HCT116 (cell line): ENCODE measurements around the gene EFCAB8. TPM values are rescaled to one million over a fixed set of nuclear protein-coding genes. Genes with fewer than 3 reads are reported as not detected.

Experiments used
- ATAC-seq: fragments of 200-7000 bp; cut with Tn5 transposase; 2 replicates; pipeline ENCODE4 v1.9.1; 2020; ENCODE audit warnings: mild to moderate bottlenecking, moderate library complexity
- BruUV-seq: library from RNA; stranded (reverse); fragments of 400-500 nt; replicated peaks from 2 replicates; lab custom pipeline; 2021; lab: Mats Ljungman, UMichigan
- CTCF ChIA-PET: fragments of 300-600 bp; sonication (Branson Sonifier 250); formaldehyde crosslinking; loops from one replicate; lab custom pipeline; 2021; ENCODE audit warnings: antibody characterized with exemption; lab: Charles Lee
- POLR2A ChIA-PET: fragments of 300-600, 350-600 bp; sonication (Branson Sonifier 250); formaldehyde crosslinking; loops from one replicate; lab custom pipeline; 2021; ENCODE audit warnings: antibody characterized with exemption; lab: Charles Lee
- RAD21 ChIA-PET, 2 experiments: fragments of 300-600 bp; sonication (Branson Sonifier 250); formaldehyde crosslinking; loops; one replicate each; lab custom pipeline; 2023; ENCODE audit warnings: low total read pairs in 2 of 2; ENCODE audit not compliant: uncharacterized antibody in 2 of 2, unreplicated experiment in 2 of 2, low non-redundant PET in 1 of 2; lab: Charles Lee
- DNase-seq: peaks from one replicate; pipeline ENCODE4 v3.0.0-alpha.2; 2010; ENCODE audit warnings: low read depth, low spot score
- H2AFZ ChIP-seq: fragments of 200-600 bp; shearing (Covaris generic), sonication (generic); 2 replicates; pipeline ENCODE4 v1.6.1; 2017; ENCODE audit warnings: low read depth, mixed run types, mixed read lengths, antibody characterized with exemption, low read length; ENCODE audit not compliant: poor library complexity, severe bottlenecking
- H3K27ac ChIP-seq: 2 replicates; pipeline ENCODE4 v1.5.1; 2012; ENCODE audit warnings: low read depth, low read length
- H3K27me3 ChIP-seq: fragments of 200-600 bp; sonication (generic); 2 replicates; pipeline ENCODE4 v1.6.1; 2016; ENCODE audit warnings: mixed run types, low read length, mixed read lengths; ENCODE audit not compliant: insufficient read depth
- H3K36me3 ChIP-seq, 2 experiments: fragments of 200-500 bp in 1 of 2; fragments of 200-600 bp in 1 of 2; sonication (Bioruptor generic) in 1 of 2; sonication (generic) in 1 of 2; 2 replicates each; pipeline versions ENCODE4 v1.5.1 to v1.6.1; 2014 to 2016; ENCODE audit warnings: low read length in 2 of 2, inconsistent platforms in 1 of 2, mixed read lengths in 1 of 2, mixed run types in 1 of 2; ENCODE audit not compliant: insufficient read depth in 2 of 2, control insufficient read depth in 1 of 2
- H3K4me1 ChIP-seq, 2 experiments: fragments of 200-600 bp in 1 of 2; sonication (generic) in 1 of 2; 2 replicates each; pipeline versions ENCODE4 v1.5.1 to v1.6.1; 2012 to 2017; ENCODE audit warnings: low read length in 2 of 2, inconsistent platforms in 1 of 2, mild to moderate bottlenecking in 1 of 2, mixed read lengths in 1 of 2, mixed run types in 1 of 2, moderate library complexity in 1 of 2; ENCODE audit not compliant: insufficient read depth in 2 of 2, control insufficient read depth in 1 of 2
- H3K4me2 ChIP-seq: fragments of 200-600 bp; sonication (generic); 2 replicates; pipeline ENCODE4 v1.6.1; 2017; ENCODE audit warnings: mixed run types, low read length, mixed read lengths
- H3K4me3 ChIP-seq, 2 experiments: fragments of 200-600 bp in 1 of 2; sonication (generic) in 1 of 2; replicated peaks in 1 of 2; 2 replicates each; pipeline ENCODE4 v1.5.1; 2011 to 2016; ENCODE audit warnings: low read length in 2 of 2, control low read depth in 1 of 2, low read depth in 1 of 2, mild to moderate bottlenecking in 1 of 2, mixed read lengths in 1 of 2, mixed run types in 1 of 2
- H3K79me2 ChIP-seq: fragments of 200-600 bp; sonication (generic); 2 replicates; pipeline ENCODE4 v1.6.1; 2017; ENCODE audit warnings: mild to moderate bottlenecking, mixed run types, low read length, moderate library complexity, mixed read lengths; ENCODE audit not compliant: insufficient read depth
- H3K9ac ChIP-seq: fragments of 200-600 bp; sonication (generic); 2 replicates; pipeline ENCODE4 v1.6.1; 2016; ENCODE audit warnings: low read length, mixed read lengths
- H3K9me2 ChIP-seq: fragments of 200-600 bp; sonication (generic), shearing (Covaris generic); 2 replicates; pipeline ENCODE4 v1.6.1; 2017; ENCODE audit warnings: mixed run types, mild to moderate bottlenecking, moderate library complexity; ENCODE audit not compliant: insufficient read depth
- H3K9me3 ChIP-seq, 2 experiments: fragments of 200-500 bp in 1 of 2; fragments of 200-600 bp in 1 of 2; sonication (Bioruptor generic) in 1 of 2; sonication (generic) in 1 of 2; 2 replicates each; pipeline ENCODE4 v1.6.1; 2014 to 2017; ENCODE audit warnings: low read length in 2 of 2, mixed read lengths in 2 of 2, inconsistent platforms in 1 of 2, low read depth in 1 of 2, mild to moderate bottlenecking in 1 of 2, mixed run types in 1 of 2, moderate library complexity in 1 of 2; ENCODE audit not compliant: control insufficient read depth in 1 of 2, insufficient read depth in 1 of 2
- H4K20me1 ChIP-seq: fragments of 200-600 bp; sonication (generic), shearing (Covaris generic); 2 replicates; pipeline ENCODE4 v1.6.1; 2017; ENCODE audit warnings: mixed run types, mild to moderate bottlenecking, moderate library complexity; ENCODE audit not compliant: insufficient read depth
- CBX3 ChIP-seq: IDR thresholded peaks from 2 replicates; pipeline ENCODE4 v1.6.1; 2012; ENCODE audit warnings: low read depth
- EGR1 ChIP-seq: IDR thresholded peaks from 2 replicates; pipeline ENCODE4 v1.6.1; 2012; ENCODE audit warnings: low read depth
- ELF1 ChIP-seq: IDR thresholded peaks from 2 replicates; pipeline ENCODE4 v1.6.1; 2012; ENCODE audit warnings: low read depth, borderline replicate concordance
- EZH2 ChIP-seq: fragments of 200-600 bp; sonication (generic); IDR thresholded peaks from 2 replicates; pipeline ENCODE4 v1.6.1; 2017; ENCODE audit warnings: antibody characterized with exemption, mixed run types
- MAX ChIP-seq: IDR thresholded peaks from 2 replicates; pipeline ENCODE4 v1.6.1; 2012
- SIN3A ChIP-seq: IDR thresholded peaks from 2 replicates; pipeline ENCODE4 v1.6.1; 2012; ENCODE audit warnings: low read depth
- SP1 ChIP-seq: IDR thresholded peaks from 2 replicates; pipeline ENCODE4 v1.6.1; 2012; ENCODE audit warnings: low read depth
- SRF ChIP-seq: IDR thresholded peaks from 2 replicates; pipeline ENCODE4 v1.6.1; 2012; ENCODE audit warnings: low read depth
- YY1 ChIP-seq: IDR thresholded peaks from 2 replicates; pipeline ENCODE4 v1.6.1; 2011; ENCODE audit warnings: low read length, low read depth, moderate library complexity, mild to moderate bottlenecking; ENCODE audit not compliant: insufficient replicate concordance; ENCODE audit errors: extremely low read depth
- ZNF274 ChIP-seq: fragments of 200-500 bp; sonication (Bioruptor generic); IDR thresholded peaks from 2 replicates; pipeline ENCODE4 v1.6.1; 2014; ENCODE audit warnings: mild to moderate bottlenecking, low read depth, low read length, inconsistent platforms
- intact Hi-C: fragments of 100-400 bp; cut with micrococcal nuclease; formaldehyde crosslinking; loops from 2 replicates; pipeline ENCODE4 v1.10.0; 2022
- total RNA-seq: library from RNA; stranded (reverse); gene quantifications from one replicate; pipeline ENCODE4 v1.2.1, GENCODE V29; 2021; ENCODE audit not compliant: unreplicated experiment
- TF ChIP-seq, protein P1 (sequence below): IDR thresholded peaks from 2 replicates; pipeline ENCODE4 v1.6.1; 2012; ENCODE audit warnings: low read depth

Gene EFCAB8
- total RNA-seq, 1 experiment from 2014 or later: 0.42 TPM

DNA sequence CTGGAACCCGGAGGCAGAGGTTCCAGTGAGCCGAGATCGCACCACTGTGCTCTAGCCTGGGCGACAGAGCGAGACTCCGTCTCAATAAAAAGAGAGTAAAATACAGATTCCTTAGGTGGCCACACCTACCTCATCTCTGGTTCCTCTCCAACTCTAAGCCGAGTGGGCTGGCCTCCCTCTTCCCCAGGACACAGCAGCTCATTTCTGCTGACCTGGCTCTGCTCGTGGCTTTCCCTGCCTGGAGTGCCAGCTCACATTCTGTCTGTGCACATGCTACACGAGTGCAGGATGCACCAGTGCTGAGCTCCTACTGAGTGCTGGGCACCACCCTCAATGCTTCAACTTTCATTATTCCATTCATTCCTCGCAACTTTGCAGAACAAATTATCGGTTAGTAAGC, 28.8 kb downstream of the EFCAB8 start:
- Histone ChIP-seq H3K27me3 (no peaks in the 10 kb centered on the region), H3K9me2 (no peaks in the 10 kb centered on the region), H4K20me1 (no peaks in the 10 kb centered on the region), H3K9me3 (no peaks in the 10 kb centered on the region), H3K27ac (no peak overlapping the region), H3K9ac (no peak overlapping the region), H3K79me2 (no peaks in the 10 kb centered on the region), H3K36me3 (no peaks in the 10 kb centered on the region), H2AFZ (no peak overlapping the region)
- DNase-seq (no peak), ATAC-seq (no peak)
- POLR2A ChIA-PET: no interaction called here
- CTCF ChIA-PET: no interaction called here
- BruUV-seq: no TSS peak
- intact Hi-C loops: no loop called here
- TF ChIP-seq, protein P1, sequence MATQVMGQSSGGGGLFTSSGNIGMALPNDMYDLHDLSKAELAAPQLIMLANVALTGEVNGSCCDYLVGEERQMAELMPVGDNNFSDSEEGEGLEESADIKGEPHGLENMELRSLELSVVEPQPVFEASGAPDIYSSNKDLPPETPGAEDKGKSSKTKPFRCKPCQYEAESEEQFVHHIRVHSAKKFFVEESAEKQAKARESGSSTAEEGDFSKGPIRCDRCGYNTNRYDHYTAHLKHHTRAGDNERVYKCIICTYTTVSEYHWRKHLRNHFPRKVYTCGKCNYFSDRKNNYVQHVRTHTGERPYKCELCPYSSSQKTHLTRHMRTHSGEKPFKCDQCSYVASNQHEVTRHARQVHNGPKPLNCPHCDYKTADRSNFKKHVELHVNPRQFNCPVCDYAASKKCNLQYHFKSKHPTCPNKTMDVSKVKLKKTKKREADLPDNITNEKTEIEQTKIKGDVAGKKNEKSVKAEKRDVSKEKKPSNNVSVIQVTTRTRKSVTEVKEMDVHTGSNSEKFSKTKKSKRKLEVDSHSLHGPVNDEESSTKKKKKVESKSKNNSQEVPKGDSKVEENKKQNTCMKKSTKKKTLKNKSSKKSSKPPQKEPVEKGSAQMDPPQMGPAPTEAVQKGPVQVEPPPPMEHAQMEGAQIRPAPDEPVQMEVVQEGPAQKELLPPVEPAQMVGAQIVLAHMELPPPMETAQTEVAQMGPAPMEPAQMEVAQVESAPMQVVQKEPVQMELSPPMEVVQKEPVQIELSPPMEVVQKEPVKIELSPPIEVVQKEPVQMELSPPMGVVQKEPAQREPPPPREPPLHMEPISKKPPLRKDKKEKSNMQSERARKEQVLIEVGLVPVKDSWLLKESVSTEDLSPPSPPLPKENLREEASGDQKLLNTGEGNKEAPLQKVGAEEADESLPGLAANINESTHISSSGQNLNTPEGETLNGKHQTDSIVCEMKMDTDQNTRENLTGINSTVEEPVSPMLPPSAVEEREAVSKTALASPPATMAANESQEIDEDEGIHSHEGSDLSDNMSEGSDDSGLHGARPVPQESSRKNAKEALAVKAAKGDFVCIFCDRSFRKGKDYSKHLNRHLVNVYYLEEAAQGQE: no peak
- TF ChIP-seq YY1: no peak
- TF ChIP-seq ELF1: no peak
- no peak for TF ChIP-seq EGR1
- TF ChIP-seq CBX3: no peak
- no peak for TF ChIP-seq EZH2
- no peak for TF ChIP-seq SP1
- no peak for TF ChIP-seq ZNF274
- no peak for TF ChIP-seq SRF
- no peak for TF ChIP-seq MAX
- TF ChIP-seq SIN3A: no peak
- TF ChIP-seq, all 23 proteins: peak for 0
- H3K4me1 ChIP-seq: no peaks in the 10 kb centered on the region
- H3K4me2 ChIP-seq: no peak overlapping the region
- no peak overlapping the region for H3K4me3 ChIP-seq
- RAD21 ChIA-PET: no interaction called here
